HL-60 (cell line): ENCODE results near the gene SKA3.
A peak's percentile ranks its signal among the peaks of the same experiment; 100 is the strongest.

Source experiments
- DNase-seq, 2 experiments: peaks; one replicate each; pipeline ENCODE4 v3.0.0-alpha.2; 2010 to 2020; ENCODE audit warnings: low read depth in 1 of 2, low spot score in 1 of 2
- H3K27ac ChIP-seq: fragments of 250-450 bp; sonication (Bioruptor Pico); replicated peaks from 2 replicates; pipeline ENCODE4 v1.5.1; 2020; ENCODE audit warnings: mild to moderate bottlenecking, moderate library complexity
- H3K27me3 ChIP-seq: fragments of 250-450 bp; sonication (Bioruptor Pico); 2 replicates; pipeline ENCODE4 v1.5.1; 2021; ENCODE audit warnings: mild to moderate bottlenecking, moderate library complexity; ENCODE audit not compliant: insufficient read depth, poor library complexity, severe bottlenecking
- H3K4me3 ChIP-seq: replicated peaks from 2 replicates; pipeline ENCODE4 v1.5.1; 2011; ENCODE audit warnings: mild to moderate bottlenecking, control low read depth, low read length; ENCODE audit not compliant: insufficient read depth
- GABPA ChIP-seq: IDR thresholded peaks from 2 replicates; pipeline ENCODE4 v1.6.1; 2012; ENCODE audit warnings: low read depth
- POLR2AphosphoS5 ChIP-seq: IDR thresholded peaks from 2 replicates; pipeline ENCODE4 v1.6.1; 2012; ENCODE audit warnings: low read depth
- SPI1 ChIP-seq: IDR thresholded peaks from 2 replicates; pipeline ENCODE4 v1.6.1; 2012; ENCODE audit warnings: low read depth, mild to moderate bottlenecking, borderline replicate concordance
- TF ChIP-seq, protein P1 (sequence below): IDR thresholded peaks from 2 replicates; pipeline ENCODE4 v1.6.1; 2012; ENCODE audit warnings: low read depth; ENCODE audit not compliant: insufficient replicate concordance
- TF ChIP-seq, protein P2 (sequence below): IDR thresholded peaks from one replicate; pipeline ENCODE4 v1.5.1; 2011; ENCODE audit warnings: low read length, control low read depth, inconsistent platforms; ENCODE audit not compliant: insufficient read depth

Gene SKA3

DNA sequence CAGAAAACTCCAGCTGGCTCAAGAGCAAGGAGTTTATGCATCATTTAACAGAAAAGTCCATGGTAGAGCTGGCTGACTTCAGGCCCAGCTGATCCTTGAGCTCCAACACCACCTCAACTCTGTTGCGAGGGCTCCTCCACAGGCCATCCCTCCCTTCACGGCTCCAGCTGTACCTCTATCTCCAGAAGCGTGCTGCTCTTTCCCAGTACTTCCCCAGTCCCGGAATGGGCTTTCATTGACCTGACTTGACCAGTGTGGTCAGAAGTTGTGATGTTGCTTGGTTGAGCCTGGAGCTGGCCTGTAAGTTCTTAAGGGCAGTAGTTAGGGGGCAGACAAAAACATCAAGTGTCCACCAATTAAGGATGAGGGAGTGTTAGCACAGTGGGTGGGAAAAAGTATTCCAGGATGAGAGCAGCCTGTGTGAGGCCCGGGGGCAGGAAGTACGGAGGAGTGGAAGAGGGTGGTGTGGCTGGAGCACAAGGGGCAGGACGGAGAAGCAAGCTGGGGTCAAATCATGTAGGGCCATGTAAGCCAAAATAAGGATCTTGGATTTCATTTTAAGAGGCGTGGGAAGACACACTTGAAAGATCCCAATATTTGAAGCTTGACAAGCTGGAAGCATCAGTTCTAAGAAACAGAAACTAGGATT is 24.0 kb downstream of the SKA3 start:
- H3K27me3 ChIP-seq = no peaks in the 10 kb centered on the region
- H3K27ac ChIP-seq = no peak overlapping the region
- TF ChIP-seq, protein P1, sequence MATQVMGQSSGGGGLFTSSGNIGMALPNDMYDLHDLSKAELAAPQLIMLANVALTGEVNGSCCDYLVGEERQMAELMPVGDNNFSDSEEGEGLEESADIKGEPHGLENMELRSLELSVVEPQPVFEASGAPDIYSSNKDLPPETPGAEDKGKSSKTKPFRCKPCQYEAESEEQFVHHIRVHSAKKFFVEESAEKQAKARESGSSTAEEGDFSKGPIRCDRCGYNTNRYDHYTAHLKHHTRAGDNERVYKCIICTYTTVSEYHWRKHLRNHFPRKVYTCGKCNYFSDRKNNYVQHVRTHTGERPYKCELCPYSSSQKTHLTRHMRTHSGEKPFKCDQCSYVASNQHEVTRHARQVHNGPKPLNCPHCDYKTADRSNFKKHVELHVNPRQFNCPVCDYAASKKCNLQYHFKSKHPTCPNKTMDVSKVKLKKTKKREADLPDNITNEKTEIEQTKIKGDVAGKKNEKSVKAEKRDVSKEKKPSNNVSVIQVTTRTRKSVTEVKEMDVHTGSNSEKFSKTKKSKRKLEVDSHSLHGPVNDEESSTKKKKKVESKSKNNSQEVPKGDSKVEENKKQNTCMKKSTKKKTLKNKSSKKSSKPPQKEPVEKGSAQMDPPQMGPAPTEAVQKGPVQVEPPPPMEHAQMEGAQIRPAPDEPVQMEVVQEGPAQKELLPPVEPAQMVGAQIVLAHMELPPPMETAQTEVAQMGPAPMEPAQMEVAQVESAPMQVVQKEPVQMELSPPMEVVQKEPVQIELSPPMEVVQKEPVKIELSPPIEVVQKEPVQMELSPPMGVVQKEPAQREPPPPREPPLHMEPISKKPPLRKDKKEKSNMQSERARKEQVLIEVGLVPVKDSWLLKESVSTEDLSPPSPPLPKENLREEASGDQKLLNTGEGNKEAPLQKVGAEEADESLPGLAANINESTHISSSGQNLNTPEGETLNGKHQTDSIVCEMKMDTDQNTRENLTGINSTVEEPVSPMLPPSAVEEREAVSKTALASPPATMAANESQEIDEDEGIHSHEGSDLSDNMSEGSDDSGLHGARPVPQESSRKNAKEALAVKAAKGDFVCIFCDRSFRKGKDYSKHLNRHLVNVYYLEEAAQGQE = no peak
- TF ChIP-seq POLR2AphosphoS5 = no peak
- TF ChIP-seq SPI1 = no peak
- TF ChIP-seq, protein P2, sequence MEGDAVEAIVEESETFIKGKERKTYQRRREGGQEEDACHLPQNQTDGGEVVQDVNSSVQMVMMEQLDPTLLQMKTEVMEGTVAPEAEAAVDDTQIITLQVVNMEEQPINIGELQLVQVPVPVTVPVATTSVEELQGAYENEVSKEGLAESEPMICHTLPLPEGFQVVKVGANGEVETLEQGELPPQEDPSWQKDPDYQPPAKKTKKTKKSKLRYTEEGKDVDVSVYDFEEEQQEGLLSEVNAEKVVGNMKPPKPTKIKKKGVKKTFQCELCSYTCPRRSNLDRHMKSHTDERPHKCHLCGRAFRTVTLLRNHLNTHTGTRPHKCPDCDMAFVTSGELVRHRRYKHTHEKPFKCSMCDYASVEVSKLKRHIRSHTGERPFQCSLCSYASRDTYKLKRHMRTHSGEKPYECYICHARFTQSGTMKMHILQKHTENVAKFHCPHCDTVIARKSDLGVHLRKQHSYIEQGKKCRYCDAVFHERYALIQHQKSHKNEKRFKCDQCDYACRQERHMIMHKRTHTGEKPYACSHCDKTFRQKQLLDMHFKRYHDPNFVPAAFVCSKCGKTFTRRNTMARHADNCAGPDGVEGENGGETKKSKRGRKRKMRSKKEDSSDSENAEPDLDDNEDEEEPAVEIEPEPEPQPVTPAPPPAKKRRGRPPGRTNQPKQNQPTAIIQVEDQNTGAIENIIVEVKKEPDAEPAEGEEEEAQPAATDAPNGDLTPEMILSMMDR = no peak
- TF ChIP-seq GABPA = no peak
- no peak for DNase-seq
- no peak overlapping the region for H3K4me3 ChIP-seq

DNA sequence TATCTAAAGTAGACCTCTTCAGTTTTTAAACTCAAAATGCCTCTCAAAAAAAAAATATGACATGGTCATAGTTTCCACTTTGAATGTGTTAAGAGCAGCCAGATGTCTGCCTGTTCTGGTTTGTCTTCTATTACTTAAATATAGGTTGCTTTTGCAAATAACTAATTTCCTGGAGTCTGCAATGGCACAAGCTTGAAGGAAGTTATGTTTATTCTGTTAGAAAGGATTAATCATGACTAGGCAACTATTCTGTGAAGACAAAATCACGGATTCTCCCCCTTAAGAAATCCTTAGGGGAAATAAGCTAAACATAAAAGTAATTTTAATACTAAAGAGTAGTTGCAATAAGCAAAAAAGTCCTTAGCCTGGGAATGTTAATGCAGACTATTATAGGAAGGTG is 26.3 kb downstream of the SKA3 start:
- H3K27ac ChIP-seq = no peak overlapping the region
- no peak overlapping the region for H3K4me3 ChIP-seq
- no peaks in the 10 kb centered on the region for H3K27me3 ChIP-seq
- DNase-seq = no peak
- TF ChIP-seq, protein P1 = no peak
- TF ChIP-seq, protein P2 = no peak

DNA sequence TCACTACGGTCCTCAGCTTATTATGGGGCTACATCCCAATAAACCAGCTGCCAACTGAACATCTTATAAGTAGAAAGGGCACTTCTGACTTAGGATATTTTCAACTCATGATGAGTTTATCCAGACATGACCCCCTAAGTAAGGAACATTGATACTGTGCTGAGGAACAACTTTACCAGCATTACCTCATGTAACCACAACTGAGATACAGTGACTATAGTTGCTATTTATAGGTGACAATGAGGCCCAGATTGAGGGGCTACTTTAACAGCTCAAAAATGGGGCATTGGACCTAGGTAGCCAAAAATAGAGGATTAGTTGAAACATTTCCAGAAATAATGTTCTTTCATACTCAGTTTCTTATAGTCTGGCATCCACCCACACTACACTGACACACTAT is 26.8 kb downstream of the SKA3 start:
- DNase-seq = no peak
- H3K27ac ChIP-seq = 0 out of 2 replicates have a peak overlapping the region, but pooled peaks have one; percentile 7
- no peaks in the 10 kb centered on the region for H3K27me3 ChIP-seq
- H3K4me3 ChIP-seq = no peak overlapping the region
- TF ChIP-seq, protein P2 = no peak
- TF ChIP-seq, protein P1 = no peak
- TF ChIP-seq POLR2AphosphoS5 = no peak
- TF ChIP-seq SPI1 = no peak
- no peak for TF ChIP-seq GABPA
